HL-60/S4 treated with phorbol 12-myristate 13-acetate at 8.2 ng/mL for 4 days and 3 days (cell line): ENCODE measurements around the gene SCAPER.
"Not testable (repeated sequence)": the region's sequence is repeated elsewhere in the genome, so short reads cannot be mapped to it uniquely, and the experiment has no call there.

Source experiments
- in situ Hi-C: fragments of 300-500 bp; cut with MboI; formaldehyde crosslinking; loops from 2 replicates; pipeline ENCODE4 v1.15.0; 2022; ENCODE audit warnings: low sequenced_read_pairs

Gene SCAPER

GRCh38 chr15:76791511-76791910 is 113.6 kb downstream of the SCAPER start:
- in situ Hi-C loops, result no loop called here

- in situ Hi-C loops, result no loop called here
These were observed 117.9 kb downstream of the SCAPER start for GRCh38 chr15:76787273-76787672.

DNA sequence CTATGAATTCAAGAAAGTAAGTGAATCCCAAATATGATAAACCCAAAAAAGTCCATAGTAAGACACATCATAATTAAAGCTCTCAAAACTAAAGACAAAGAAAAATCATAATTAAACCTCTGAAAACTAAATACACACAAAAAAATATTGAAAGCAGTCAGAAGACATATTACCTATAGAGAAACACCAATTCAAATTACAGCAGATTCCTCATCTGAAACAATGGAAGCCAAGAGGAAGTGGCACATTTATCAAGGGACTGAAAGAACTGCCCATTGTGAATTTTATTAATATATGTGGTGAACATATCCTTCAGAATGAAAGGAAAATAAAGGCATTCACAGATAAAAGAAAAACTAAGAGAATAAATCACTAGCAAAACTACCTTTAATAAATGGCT is 128.2 kb downstream of the SCAPER start:
- in situ Hi-C loops, result no loop called here

DNA sequence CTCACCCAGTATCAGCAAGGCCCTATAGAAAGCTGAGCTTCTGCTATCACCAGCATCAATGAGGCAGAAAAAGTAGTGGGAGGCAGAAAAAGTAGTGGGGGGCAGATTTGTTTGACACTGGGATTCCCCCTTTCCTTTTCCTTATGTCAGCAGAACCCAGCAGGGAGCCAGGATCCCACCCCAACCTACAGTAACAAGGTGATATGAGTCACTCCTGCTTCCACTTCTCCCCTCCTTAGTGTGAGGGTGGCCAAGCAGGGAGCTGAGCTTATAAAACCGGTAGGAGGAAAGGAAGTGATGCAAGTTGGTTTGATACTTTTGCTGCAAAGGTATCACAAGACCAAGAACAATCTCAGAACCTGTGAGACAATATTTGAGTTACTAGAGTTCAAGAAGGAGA is 128.7 kb downstream of the SCAPER start:
- in situ Hi-C loops, result no loop called here

- in situ Hi-C loops, result no loop called here
These were observed 131.9 kb downstream of the SCAPER start for GRCh38 chr15:76773234-76773633.

DNA sequence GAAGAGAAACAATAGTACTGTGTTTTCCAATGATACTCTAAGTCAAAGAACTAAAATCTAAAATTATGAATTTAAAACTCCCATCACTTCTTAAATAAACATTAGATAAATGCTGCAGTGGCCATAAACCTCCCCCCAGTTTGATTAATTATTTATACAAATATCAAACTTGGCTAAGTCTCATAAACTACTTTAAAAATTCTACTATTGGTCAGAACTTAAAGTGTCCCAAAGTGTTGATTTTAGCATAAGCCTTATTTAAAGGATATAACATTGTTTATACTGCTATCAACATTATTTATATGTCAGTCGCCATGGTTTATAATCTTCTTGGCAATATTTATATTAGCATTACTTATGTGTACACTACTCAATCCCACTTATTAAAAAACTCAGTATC is 132.4 kb downstream of the SCAPER start:
- in situ Hi-C loops, result no loop called here

DNA sequence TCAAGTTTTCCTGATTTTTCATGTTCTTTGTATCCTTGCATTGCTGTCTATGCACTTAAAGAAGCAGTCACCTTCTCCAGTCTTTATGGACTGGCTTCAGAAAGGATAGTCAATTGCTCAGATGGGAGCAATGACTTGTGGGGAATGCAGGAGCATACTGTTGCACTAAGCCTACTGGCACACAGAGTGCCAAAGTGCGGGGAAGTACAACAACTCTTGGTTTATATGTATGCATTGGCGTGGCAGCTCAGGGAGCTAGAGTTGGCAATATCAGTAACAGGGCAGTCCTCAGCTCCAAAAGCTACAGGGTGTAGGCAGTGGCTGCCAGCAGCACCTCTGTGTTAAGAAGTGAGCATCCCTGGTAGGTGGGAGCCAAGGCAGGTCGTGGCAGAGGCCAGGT is 141.1 kb downstream of the SCAPER start:
- in situ Hi-C loops, result no loop called here

- in situ Hi-C loops, result no loop called here
These were observed 141.6 kb downstream of the SCAPER start for GRCh38 chr15:76763554-76763953.

DNA sequence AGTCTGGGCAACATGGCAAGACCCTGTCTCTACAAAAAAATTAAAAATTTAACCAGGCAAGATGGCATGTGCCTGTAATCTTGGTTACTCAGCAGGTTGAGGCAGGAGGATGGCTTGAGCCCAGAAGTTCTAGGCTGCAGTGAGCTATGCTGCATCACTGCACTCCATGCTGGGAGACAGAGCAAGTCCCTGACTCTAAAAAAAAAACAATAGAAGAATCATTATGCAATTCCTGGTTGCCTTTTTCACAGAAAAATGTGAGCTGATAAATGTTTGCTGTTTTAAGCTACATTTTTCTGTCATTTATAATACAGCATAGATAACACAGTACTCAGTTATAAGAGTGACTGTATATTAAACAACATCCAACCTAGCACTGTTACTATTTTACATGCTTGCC is 148.8 kb downstream of the SCAPER start:
- in situ Hi-C loops, result no loop called here

DNA sequence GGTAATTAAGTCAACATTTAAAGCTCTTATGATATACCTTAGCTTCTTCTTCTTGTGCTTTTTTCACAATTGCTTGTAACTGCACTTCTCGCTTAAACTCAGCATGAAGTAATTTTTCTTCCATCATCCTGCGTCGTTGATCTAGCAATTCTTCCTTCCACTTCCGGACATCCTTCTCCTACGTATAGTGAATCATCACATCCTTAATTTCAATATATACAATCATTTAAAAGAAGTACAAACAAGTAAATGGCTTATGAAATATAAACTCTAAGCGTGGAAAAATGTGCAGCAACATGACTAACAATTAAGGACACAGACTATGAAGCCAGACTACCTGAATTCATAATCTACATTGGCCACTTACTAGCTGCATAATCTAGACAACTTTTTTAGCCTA is 151.4 kb downstream of the SCAPER start:
- in situ Hi-C loops, result no loop called here

DNA sequence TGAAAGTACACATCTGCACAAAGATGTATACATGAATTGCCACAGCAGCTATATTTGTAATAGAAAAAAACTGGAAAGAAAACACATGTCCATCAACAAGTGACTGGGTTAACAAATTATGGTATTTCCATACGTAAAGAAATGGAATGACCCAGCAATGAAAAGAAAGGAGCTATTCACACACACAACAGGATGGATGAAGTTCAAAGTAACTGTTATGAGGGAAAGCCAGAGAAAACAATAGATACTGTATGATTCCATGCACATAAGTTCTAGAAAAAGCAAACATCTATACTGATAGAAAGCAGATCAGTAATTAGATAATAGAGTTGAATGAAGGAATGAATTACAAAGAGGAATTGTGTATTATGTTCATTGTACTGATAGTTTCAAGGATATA is 152.0 kb downstream of the SCAPER start:
- in situ Hi-C loops, result no loop called here

DNA sequence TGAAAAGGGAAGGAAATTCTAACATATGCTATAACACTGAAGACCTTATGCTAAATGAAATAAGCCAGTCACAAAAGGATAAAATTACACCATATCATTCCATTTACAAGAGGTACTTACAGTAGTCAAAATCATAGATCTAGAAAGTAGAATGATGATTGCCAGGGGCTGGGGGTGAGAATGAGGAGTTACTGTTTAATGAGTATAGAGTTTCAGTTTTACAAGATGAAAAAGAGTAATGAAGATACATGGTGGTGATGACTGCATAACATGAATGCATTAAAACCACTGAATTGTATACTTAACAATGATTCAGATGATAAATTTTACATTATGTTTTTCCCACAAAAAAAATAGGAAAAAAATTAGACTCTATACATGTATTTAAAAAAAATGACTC is 152.6 kb downstream of the SCAPER start:
- in situ Hi-C loops, result no loop called here

DNA sequence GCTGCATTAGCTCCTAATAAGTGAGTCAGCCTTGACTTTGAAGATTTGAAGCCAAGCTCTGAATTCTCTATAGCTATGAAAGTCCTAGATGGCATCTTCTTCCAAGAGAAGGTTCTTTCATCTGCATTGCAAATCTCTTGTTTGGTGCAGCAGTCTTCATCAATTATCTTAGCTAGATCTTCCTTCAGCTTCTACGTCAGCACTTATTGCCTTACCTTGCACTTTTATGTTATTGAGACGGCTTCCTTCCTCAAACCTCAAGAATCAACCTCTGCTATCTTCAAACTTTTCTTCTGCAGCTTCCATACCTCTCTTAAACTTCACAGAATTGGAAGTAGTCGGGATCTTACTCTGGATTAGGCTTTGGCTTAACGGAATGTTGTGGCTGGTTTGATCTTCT is 167.6 kb downstream of the SCAPER start:
- in situ Hi-C loops, result no loop called here

DNA sequence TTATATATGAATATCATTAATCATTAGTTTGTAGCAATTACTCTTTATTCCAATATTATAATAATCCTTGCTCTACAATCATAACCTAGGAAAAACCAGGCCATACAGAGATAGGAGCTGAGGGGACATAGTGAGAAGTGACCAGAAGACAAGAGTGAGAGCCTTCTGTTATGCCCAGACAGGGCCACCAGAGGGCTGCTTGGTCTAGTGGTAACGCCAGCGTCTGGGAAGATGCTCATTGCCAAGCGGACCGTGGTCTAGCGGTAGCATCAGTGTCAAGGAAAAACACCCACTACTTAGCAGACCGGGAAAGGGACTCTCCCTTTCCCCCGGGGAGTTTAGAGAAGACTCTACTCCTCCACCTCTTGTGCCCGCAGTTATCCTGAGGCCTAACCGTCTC is 172.8 kb downstream of the SCAPER start:
- in situ Hi-C loops, result not testable (repeated sequence)

DNA sequence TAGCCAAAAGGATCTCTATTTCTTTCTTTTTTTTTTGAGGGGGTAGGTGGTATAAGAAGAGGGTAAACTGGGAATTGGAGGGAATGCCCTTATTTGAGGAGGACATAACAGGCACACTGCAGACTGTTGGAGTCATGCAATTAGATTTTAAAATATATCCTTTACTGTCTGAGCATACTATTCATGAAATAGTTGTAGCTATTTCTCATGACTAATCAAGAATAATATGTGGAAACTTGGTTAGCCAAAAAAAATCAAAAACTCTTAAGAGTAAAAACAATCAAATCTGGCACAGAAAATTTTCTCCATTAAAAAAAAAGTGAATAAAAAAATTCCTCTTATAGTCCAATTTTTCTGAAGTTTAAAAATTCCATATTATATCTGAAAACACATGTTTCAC is 174.9 kb downstream of the SCAPER start:
- in situ Hi-C loops, result no loop called here

GRCh38 chr15:76718863-76719262 is 186.3 kb downstream of the SCAPER start:
- in situ Hi-C loops, result no loop called here

DNA sequence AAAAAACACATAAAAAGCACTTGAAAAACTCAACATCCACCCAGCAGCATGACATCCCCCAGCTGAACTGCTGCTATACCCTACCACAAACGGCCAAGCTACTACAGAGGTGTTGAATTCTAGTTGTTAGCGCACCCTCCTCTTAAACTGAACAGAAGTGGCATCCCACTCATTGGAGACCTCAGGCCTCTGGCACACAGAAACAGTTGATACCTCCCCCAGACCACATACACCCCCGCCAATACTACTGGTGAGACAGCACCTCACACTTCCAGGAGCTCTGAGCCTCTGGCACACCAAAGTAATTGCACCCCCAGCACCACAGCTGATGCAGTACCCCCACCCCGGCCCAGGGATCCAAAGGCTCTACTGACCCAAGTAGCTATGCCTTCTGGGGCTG is 190.2 kb downstream of the SCAPER start:
- in situ Hi-C loops, result no loop called here

DNA sequence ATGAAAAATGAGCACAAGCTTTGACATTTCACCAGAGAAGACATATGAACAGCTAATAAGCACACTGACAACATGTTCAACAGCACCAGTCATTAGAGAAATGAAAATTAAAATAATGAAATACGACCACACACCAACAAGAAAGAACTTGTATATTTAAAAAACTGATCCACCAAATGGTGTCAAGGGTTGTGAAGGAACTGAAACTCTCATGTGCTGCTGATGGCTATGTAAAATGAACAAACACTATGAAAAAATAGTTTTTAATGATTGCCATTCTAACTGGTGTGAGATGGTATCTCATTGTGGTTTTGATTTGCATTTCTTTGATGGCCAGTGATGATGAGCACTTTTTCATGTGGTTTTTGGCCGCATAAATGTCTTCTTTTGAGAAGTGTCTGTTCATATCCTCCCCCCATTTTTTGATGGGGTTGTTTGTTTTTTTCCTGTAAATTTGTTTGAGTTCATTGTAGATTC is 193.8 kb downstream of the SCAPER start:
- in situ Hi-C loops, result no loop called here

DNA sequence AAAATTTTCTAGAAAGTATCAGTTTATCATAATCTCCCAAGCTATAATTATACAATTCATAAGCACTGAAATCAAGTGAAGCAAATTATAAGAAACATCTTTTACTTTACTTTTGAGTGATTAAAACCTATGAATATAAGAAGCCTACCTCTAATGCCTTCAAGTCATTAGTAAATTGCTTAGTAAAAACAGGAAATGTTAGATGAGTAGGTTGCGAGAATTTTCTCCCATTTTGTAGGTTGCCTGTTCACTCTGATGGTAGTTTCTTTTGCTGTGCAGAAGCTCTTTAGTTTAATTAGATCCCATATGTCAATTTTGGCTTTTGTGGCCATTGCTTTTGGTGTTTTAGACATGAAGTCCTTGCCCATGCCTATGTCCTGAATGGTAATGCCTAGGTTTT is 201.1 kb downstream of the SCAPER start:
- in situ Hi-C loops, result not testable (repeated sequence)

DNA sequence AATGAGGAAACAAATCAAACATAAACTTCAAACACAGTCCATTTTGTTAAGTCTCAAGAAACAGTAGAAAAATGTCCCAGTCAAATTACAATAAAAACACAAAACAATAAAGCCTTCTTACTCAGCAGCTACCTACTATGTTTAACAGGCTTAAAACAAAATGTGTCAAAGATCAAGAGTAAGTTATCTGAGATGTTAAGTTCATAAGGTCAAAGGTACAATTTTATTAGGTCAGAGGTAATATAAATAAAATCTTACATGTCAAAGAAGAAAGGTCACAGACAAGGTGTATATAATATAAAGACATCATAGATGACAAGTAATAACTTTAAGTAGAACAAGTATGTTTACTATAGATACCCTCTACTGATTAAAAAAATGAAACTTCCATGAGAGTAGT is 208.3 kb downstream of the SCAPER start:
- in situ Hi-C loops, result no loop called here

DNA sequence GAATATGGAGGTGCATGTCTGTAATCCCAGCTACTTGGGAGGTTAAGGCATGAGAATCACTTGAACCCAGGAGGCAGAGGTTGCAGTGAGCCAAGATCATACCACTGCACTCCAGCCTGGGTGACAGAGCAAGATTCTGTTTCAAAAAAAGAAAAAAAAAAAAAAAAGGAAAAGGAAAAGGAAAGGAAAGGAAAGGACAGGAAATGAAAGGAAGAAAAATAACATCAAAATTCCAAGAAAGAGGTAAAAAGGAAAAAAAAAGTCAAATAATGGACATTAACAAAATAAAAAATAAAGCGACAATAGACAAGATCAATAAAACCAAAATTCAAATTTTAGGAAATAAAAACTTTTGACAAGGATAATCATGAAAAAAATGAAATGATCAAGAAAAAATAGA is 212.6 kb downstream of the SCAPER start:
- in situ Hi-C loops, result not testable (repeated sequence)

DNA sequence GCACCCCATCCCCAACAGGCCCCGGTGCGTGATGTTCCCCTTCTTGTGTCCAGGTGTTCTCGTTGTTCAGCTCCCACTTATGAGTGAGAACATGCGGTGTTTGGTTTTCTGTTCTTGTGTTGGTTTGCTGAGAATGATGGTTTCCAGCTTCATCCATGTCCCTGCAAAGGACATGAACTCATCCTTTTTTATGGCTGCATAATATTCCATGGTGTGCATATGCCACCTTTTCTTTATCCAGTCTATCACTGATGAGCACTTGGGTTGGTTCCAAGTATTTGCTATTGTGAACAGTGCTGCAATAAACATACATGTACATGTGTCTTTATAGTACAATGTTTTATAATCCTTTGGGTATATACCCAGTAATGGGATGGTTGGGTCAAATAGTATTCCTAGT is 217.5 kb downstream of the SCAPER start:
- in situ Hi-C loops, result not testable (repeated sequence)

- in situ Hi-C loops, result no loop called here
These were observed 221.1 kb downstream of the SCAPER start for GRCh38 chr15:76684002-76684401.

- in situ Hi-C loops, result no loop called here
These were observed 222.3 kb downstream of the SCAPER start for GRCh38 chr15:76682833-76683232.
